ENCODE data around the gene DGKG.

DGKG gene

GRCh38 chr3:186207515-186207914, 154.5 kb downstream of the DGKG start:
- DNase-seq = no peak

GRCh38 chr3:186200726-186201125, 161.3 kb downstream of the DGKG start:
- DNase-seq = peak; percentile 68

- no peak for DNase-seq
Measured at GRCh38 chr3:186198442-186198841, 163.6 kb downstream of the DGKG start.

GRCh38 chr3:186194451-186194811, 167.6 kb downstream of the DGKG start:
- no peak for DNase-seq

GRCh38 chr3:186193534-186194450, 168.2 kb downstream of the DGKG start:
- peak; percentile 71 for DNase-seq

- no peak for DNase-seq
Measured at GRCh38 chr3:186192823-186193222, 169.2 kb downstream of the DGKG start.

GRCh38 chr3:186189492-186189891, 172.5 kb downstream of the DGKG start:
- DNase-seq = no peak

GRCh38 chr3:186187401-186188275, 174.4 kb downstream of the DGKG start:
- no peak for DNase-seq

GRCh38 chr3:186185194-186185787, 176.7 kb downstream of the DGKG start:
- DNase-seq = no peak

- no peak for DNase-seq
Measured at GRCh38 chr3:186184021-186184420, 178.0 kb downstream of the DGKG start.

- DNase-seq = no peak
Measured at GRCh38 chr3:186182850-186183249, 179.2 kb downstream of the DGKG start.

GRCh38 chr3:186181901-186182300, 180.1 kb downstream of the DGKG start:
- no peak for DNase-seq

- no peak for DNase-seq
Measured at GRCh38 chr3:186180891-186181481, 181.0 kb downstream of the DGKG start.

GRCh38 chr3:186180151-186180550, 181.9 kb downstream of the DGKG start:
- no peak for DNase-seq

GRCh38 chr3:186178412-186178811, 183.6 kb downstream of the DGKG start:
- DNase-seq = peak; percentile 41

- no peak for DNase-seq
Measured at GRCh38 chr3:186176373-186176990, 185.6 kb downstream of the DGKG start.

GRCh38 chr3:186173224-186173815, 188.7 kb downstream of the DGKG start:
- DNase-seq = no peak

GRCh38 chr3:186172353-186172752, 189.7 kb downstream of the DGKG start:
- no peak for DNase-seq

GRCh38 chr3:186171521-186171920, 190.5 kb downstream of the DGKG start:
- DNase-seq = no peak

- DNase-seq = no peak
Measured at GRCh38 chr3:186170516-186170915, 191.5 kb downstream of the DGKG start.

GRCh38 chr3:186169379-186169778, 192.7 kb downstream of the DGKG start:
- no peak for DNase-seq

GRCh38 chr3:186168976-186169375, 193.1 kb downstream of the DGKG start:
- DNase-seq = no peak
